HG02798 (cell line): ENCODE measurements around the gene COPZ1.
"Not testable (repeated sequence)": the region's sequence is repeated elsewhere in the genome, so short reads cannot be mapped to it uniquely, and the experiment has no call there.

Experiments
- ATAC-seq: cut with Tn5 transposase; IDR thresholded peaks from one replicate; pipeline ENCODE4 v1.9.1; 2021; ENCODE audit warnings: mild to moderate bottlenecking; ENCODE audit not compliant: unreplicated experiment, poor library complexity

COPZ1 gene

DNA sequence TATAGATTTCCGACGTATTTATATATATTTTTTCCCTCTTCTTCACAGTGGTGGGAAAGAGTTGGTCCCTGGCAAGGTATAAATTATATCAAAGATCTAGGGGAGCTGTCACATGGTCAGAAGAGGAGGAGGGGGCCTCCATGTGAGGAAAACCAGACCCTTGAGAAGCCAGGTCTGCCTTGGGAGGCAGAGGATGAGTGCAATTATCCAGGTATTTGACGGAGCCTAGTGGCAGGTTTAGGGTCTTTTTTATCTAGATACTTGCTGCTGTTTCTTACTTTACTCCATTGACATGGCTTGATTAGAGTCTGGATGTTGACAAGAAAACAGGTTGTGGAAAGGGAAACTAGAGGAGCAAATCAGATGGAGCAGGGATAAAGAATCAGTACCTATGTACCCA lies 5.5 kb downstream of the COPZ1 start:
- no peak for ATAC-seq

DNA sequence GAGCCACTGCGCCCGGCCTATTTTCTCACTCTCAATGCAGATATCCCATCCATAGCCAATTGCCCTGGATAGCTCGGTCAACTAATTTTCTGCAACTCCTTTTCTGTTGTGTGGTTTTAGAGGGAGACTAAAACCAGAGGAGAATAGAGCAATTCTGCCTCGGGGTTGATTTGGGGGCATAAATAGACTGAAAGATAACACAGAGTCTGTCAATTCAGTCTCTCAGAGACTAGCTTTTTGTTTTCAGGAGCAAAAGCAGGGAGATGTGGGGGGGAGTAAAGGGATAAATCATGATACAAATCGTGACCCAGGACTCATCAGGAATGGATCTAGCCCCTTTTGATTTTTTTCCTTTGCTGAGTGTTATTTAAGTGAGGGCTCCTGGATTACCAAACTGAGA lies 6.5 kb downstream of the COPZ1 start:
- no peak for ATAC-seq

DNA sequence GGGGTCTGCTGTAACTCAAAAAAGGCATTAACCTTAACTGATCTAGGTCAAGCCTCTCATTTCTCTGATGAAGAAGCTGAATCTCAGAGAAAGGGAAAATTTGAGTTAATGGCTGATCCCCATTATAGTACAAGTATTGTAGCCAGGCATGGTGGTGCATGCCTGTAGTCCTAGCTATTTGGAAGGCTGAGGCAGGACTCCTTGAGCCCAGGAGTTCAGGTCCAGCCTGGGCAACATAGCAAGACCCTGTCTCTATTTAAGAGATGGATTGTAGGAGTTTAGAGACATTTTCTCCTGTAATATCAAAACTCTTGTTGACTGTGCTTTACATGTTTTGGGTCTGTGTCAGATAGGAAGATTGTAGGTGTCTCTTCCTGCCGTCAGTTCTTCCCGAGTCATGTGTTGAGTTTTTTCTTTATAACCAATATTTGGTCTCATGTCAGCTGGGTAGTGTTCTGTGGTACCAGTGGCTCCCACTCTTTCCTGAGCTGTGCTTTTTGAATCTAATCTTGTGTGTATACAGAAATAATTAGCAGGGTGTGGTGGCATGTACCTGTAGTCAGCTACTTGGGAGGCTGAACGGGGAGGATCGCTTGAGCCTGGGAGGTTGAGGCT lies 8.6 kb downstream of the COPZ1 start:
- no peak for ATAC-seq

DNA sequence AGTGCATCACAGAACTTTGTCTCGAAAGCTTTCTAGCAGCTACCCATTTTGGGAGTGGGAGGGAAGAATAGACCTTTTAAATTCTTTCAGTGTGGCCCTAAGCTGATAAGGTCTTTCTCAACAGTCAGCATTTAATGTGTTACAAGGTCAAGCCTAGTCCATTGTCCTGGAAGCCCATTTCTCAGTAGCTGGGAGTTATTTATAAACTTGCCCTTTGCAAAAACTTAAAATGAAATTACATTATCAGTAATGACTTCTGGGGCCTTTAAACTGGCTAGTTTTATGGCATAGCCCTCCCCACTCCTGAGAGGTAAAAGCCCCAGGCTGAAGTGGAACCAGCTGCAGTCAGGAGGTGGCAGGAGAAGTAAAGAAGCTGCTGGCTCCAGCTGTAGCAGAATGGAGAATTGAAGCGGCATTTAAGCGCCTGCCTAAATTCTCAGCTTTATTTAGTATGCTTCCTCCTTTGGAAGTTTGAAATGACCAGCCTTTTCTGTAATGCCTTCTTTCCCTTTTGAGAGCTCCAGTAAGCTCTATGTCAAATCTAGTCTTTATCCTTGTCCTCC lies 12.4 kb downstream of the COPZ1 start:
- no peak for ATAC-seq

DNA sequence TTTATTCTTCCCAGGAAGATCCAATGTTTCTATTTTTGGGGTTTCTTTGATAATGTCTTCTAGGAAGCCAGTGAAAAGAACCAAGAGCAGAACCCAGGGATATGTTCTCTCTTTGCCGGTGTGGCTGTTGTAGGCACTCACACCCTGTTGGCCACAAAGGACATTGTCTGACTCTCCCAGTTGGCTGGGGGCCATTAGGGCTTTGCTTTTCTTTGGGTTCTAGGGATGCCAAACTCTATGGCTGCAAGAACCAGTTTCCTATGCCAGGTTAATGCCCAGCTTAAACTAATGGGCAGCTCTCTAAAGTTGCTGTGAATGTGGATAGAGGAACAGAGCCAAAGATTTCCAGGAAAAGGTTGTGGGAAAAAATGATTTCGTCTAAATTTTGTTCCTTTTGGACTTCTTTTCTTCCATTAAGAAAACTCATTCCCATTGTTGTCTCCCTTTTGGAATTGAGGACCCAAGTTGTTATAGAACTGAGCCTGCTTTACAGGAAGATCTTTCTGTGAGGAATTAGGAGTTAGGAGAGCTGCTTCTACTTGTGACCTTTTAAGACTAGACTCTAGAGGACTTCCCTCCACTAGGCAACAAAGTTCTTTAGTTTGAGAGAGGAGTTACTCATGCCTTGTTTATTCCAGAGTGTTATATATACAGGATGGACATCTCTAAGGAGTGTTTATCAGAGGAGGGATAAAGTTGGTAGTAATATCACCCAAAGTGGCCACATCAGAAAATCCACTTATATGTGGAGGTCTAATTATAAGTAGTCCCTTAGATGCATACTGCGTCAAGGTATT lies 13.1 kb downstream of the COPZ1 start:
- no peak for ATAC-seq

DNA sequence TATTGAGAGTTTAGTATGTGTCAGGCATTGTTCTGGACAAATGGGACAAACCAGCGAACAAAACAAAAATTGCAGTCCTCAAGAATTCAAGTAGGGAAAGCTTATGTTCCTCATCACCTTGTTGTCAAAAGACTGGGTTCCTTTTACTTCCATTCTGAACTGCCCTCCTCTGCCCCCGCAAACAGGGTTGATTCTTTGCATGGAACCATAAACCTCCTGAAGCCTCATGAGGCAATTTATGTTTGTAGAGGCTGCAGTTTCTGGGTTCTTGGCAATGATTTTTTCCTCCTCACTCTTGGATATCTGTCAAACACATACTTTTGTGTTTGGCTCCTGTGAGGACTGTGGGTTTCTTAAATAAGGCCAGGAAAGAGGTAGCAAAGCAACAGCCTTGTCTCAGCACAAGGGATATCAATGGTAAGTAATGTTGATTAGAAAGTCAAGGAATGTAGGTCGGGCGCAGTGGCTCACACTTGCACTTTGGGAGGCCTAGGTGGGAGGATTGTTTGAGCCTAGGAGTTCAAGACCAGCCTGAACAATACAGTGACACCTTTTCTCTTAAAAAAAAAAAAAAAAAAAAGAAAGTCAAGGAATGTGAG lies 13.9 kb downstream of the COPZ1 start:
- ATAC-seq, result no peak

DNA sequence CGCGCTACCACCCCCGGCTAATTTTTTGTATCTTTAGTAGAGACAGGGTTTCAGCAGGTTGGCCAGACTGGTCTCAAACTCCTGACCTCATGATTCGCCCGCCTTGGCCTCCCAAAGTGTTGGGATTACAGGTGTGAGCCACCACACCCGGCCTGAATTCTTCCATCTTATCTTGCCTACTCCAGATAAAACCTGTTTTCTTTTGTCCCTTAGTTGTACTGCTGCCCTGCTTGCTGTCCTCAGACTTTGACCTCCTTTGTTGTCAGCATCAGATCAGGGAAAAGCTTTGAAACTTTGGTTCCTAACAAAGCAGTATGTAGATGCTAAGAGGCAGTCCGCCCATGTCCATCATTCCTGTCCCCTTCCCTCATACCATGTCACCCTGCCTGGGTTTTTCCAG lies 15.9 kb downstream of the COPZ1 start:
- no peak for ATAC-seq

DNA sequence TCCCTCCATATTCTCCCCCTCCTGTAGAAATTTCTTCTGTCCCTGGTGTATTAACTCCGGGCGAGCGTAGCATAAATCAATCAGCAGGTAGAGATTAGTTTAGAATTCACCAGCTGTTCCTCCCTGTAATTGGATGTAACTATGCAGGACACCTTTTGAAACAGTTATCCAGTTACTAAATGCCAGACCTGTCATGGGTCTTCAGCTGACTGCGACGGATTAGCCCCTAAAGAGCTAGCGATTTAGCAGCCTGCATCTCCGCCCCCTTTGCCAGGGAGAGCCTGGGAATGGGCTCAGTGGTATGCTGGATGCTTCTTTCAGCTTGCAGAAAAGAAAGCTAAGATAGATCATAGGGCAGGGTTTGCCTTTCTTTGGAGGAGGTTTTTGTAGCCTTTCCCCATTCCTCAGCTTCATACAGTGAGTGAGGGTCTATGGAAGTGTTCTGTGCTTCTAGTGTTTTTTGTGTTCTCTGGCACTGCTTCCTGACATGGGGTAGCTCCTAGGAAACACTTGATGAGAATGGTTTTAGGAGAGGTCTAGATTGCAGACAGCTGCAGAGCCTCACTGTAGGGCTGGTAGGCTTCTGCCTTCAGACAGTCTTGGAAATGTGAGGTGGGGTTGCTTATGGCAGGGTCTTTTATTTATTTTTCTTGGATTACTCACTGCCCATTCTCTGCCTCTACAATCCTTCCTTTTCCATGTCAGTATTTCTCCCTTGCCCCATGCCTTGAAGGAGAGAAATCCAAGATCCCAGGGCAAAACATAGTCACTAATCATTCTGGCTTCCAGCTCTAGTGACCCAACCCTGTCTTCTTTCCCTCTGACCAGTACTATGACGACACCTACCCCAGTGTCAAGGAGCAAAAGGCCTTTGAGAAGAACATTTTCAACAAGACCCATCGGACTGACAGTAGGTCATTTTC lies 16.7 kb downstream of the COPZ1 start:
- no peak for ATAC-seq

DNA sequence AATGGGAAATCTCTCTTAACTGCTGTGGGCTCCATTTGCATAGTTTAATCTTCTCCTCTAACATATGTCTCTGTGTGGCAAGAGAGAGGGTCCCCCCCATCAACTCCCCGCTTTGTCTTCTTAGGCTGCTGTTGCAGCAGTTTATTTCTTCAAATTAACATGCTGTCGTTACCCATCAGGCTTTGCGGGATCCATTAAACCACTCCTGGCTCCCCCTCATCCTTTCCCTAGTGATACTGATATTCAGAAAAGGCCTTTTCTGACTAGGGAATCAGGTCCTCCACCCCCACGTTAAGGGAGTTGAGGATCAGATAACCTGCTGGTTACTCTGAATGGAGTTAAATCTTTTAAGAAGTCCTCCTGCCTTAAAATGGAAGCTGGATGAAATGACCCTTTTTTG lies 24.1 kb downstream of the COPZ1 start:
- no peak for ATAC-seq

DNA sequence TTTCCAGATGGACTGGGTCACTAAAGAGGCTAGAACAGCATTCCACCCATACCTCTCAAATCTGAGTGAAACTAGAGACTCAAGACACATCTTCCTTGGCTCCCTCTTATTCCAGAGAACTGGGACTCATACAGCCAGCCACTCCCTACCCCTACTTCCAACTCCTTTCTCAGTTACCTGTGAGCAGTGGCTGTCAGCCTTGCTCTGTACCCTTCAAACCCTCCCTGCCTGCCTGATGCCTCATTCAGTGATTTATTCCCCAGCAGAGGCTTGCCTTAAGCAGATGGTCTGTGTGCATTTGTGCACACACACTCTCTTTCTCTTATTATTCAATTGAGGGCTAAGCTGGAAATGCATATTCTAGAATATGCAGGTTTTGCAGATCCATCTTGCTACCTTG lies 24.7 kb downstream of the COPZ1 start:
- no peak for ATAC-seq

DNA sequence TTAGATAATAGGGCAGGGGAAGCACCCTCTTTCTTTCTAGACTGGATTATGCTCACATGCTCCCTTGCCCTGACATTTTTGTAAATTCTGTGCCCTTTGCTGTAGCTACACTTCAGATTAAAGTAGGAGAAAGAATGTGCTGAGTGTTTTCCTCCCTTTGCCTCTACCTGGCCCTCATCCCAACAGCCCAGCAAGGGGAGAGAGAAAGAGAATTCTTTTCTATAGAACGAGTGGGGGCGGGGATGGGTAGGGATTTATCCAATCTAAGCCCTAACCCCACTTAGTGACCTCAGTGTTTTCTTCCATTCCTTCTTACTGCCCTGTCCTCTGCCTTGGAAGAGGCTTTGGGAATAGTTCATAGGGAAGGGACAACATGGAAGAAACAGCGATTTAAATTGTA lies 25.8 kb downstream of the COPZ1 start:
- no peak for ATAC-seq

DNA sequence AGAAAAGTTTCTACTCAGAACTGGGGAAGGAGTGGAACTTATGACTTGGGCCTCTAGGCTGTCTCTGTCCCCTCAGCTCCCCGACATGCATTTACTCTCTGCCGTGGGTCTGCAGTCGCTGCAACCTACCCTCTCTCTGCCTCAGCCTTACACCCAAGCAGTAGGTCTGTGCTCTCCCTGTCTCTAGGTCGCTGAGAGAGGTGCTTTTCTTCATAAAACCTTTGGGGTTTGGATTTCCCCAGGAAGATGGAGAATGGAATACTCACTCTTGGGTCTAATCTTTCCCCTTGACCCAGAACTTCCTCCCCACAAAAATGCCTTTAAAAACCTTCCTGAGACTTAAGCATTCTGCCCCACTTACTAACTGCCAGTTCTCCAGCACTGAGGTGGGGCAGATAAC lies 26.4 kb downstream of the COPZ1 start:
- no peak for ATAC-seq

DNA sequence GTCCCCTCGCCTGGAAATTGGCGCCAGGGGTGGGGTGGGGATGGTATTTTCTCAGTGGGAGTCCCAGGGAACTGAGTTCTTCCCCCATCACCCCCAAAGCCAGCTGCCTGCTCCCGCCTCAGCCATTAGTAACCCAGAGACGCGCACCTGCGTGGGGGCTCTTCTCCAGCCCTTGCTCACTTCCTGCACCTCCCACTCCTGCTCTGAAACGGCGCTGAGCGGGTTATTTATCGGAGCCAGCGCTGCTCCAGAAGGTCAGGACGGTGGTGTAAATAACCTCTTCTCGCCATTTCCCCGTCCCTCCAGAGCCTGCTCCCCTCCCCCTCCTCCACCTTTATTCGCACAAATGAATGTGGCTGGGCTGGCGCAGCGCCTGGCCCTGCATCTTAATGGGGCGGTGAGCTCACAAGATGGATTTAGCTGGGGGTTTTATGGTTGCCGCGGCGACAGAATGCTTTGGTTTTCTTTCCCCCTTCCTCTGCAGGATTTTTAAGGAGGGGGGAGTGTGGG lies 27.1 kb downstream of the COPZ1 start:
- no peak for ATAC-seq

DNA sequence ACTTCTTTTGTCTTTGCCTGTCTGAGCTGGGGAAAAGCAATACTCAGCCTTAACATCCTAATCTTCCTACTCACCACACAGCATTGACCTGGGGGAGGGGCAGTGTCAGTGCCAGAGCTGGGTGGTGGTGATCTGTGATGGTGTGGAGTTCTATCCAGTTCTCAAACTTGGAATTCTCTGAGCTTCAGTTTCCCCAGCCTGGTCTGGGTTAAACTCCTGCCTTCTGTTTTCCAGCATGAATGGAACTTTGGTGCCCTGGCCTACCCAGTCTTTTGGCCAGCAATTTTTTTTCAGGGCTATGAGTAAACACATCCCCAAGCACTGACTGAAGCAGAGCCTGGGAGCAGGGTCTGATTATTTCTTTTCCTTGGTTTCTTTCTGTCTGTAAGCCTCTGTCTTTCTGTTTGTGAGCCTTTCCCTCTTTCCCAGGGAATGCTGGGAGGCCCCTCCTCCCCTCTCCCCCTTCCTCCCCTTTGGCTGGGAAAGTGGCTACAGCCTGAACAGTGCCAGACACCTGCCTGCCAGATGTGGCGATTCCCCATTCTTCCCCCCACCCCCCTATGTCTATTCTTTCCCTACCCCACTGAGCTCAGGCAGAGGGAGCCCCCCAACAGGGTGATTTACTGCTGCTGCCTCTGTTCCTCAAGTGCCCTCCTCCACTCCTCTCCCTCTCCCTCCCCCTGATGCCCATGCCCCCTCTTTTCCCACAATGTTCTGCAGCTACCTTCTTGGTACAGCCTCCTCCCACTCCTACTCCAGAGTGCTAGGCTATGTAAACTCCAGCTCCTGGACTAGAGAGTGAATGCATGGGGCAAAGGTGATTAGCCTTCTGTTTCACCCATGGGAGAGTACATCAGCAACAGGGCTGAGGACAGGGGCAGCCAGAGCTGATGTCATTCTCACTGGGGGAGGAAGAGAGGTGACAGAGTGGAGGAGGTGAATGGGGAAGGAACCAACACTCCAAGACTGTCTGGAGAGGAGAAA lies 28.3 kb downstream of the COPZ1 start:
- ATAC-seq, result no peak

DNA sequence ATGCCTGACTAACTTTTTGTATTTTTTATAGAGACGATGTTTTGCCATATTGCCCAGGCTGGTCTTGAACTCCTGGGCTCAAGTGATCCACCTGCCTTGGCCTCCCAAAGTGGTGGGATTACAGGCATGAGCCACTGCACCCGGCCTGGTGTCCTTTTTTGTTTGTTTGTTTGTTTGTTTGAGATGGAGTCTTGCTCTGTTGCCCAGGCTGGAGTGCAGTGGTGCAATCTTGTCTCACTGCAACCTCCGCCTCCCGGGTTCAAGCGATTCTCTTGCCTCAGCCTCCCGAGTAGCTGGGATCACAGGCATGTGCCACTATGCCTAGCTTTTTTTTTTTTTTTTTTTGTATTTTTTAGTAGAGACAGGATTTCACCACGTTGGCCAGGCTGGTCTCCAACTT lies 29.3 kb downstream of the COPZ1 start:
- ATAC-seq, result not testable (repeated sequence)

DNA sequence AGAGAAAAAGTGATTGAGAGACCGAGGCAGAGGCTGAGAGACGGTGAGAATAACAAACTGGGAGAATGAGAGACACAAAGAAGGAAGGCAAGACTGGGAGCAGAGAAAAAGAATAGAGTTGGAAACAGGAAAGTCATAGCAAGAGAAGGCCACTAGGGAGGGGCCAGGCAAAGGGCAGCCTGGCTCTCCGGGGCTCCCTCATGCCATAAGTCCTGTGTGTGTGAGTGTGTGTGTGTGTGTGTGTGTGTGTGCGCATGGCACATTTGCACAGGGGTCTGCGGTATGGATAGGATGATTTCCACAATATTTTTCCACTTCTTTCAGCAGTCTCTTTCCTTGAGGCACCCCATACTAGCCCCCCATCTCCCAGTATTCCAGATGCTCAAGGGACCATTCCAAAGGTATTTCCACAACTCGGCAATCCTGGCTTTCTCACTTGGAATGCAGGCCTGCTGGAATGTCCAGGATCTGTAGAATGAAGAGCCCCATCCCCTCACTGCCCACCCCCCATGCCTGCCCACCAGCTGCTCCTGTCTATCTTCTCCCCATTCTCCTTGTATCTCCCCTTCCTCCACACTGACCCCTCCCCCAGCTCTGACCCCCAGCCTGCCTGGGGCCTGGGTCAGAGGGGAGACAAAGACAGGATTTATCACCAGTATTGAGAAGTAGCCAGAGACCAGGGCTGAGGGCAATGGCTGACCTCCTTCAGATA lies 30.3 kb downstream of the COPZ1 start:
- no peak for ATAC-seq

DNA sequence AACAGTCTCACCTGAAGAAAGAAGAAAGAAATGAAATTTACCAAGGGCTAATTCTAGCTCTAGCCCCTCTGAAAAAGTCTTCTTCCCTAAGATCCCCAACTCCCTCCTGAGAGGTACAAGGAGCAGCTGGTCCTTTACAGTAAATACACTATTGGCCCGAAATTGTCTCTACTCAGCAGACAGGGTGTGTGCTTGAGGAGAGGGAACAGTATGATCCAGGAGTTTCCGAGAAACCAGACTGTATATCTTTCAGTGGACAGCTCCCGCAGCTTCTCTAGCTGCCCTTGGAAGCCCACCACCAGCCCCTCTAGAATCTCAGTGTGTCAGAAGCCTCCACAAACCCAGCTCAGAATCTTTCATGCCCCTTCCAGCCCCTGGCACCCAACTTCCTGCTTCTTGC lies 31.3 kb downstream of the COPZ1 start:
- ATAC-seq, result no peak

DNA sequence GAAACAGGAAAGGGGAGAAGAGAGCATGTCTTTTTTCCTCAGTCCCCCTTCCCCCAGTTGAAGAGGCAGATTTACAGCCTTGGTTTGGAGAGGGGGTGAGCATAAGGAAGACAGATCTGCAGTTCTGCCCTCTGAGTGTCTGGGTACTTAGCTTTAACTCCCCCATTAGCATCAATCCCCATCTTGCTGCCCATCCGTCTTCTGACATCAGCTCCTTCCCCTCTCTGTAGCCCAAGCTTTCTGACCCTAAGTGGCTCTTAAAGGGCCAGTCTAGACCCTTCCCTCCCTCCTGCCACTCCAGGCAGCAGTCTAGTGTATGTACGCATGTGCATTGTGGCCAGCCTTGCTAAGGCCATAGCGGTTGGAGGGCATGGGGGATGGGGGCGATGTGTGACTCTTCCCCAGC lies 32.0 kb downstream of the COPZ1 start:
- ATAC-seq, result no peak
